ENCODE data around the gene ATF4.
A peak's percentile ranks its signal among the peaks of the same experiment; 100 is the strongest.

Gene ATF4

GRCh38 chr22:39527481-39527961 is 7.2 kb downstream of the ATF4 start:
- no peak for TF ChIP-seq POLR2A (IDR thresholded peaks at IDR 0.05; ENCODE audit: extremely low read depth, insufficient read length)
- H3K4me3 ChIP-seq (ENCODE audit: low read depth, low read length), result no peak overlapping the region

GRCh38 chr22:39528080-39528661 is 7.8 kb downstream of the ATF4 start:
- no peak for TF ChIP-seq MYC (IDR thresholded peaks at IDR 0.05; ENCODE audit: low read depth, low read length)
- no peak for DNase-seq (ENCODE audit: low read depth)
- no peak overlapping the region for H3K4me3 ChIP-seq (ENCODE audit: low read depth, low read length)

More at GRCh38 chr22:39527481-39527961, 7.2 kb downstream of the ATF4 start:
- no peak for DNase-seq (ENCODE audit: low read depth)

GRCh38 chr22:39528681-39529486 is 8.5 kb downstream of the ATF4 start:
- TF ChIP-seq CTCF (IDR thresholded peaks at IDR 0.05; ENCODE audit: low read depth, low read length) (peak; percentile 95), MAX (IDR thresholded peaks at IDR 0.05; ENCODE audit: low read depth, low read length) (no peak; the same call in 1 of the 2 replicates), MYC (IDR thresholded peaks at IDR 0.05; ENCODE audit: low read depth, low read length) (peak; percentile 71)
- peak overlapping the region; percentile 25 for H3K4me3 ChIP-seq (ENCODE audit: low read depth, low read length)
- peak; percentile 94 for DNase-seq (ENCODE audit: low read depth)

GRCh38 chr22:39529487-39529851 is 9.1 kb downstream of the ATF4 start:
- H3K4me3 ChIP-seq (ENCODE audit: low read depth, low read length), result no peak overlapping the region
- no peak for DNase-seq (ENCODE audit: low read depth)
- TF ChIP-seq MAX (IDR thresholded peaks at IDR 0.05; ENCODE audit: low read depth, low read length) (no peak), CTCF (IDR thresholded peaks at IDR 0.05; ENCODE audit: low read depth, low read length) (no peak), POLR2A (IDR thresholded peaks at IDR 0.05; ENCODE audit: extremely low read depth, insufficient read length) (no peak), MYC (IDR thresholded peaks at IDR 0.05; ENCODE audit: low read depth, low read length) (no peak)

GRCh38 chr22:39530116-39530515 is 9.8 kb downstream of the ATF4 start:
- no peak overlapping the region for H3K4me3 ChIP-seq (ENCODE audit: low read depth, low read length)
- TF ChIP-seq POLR2A (IDR thresholded peaks at IDR 0.05; ENCODE audit: extremely low read depth, insufficient read length) (no peak), MAX (IDR thresholded peaks at IDR 0.05; ENCODE audit: low read depth, low read length) (no peak), CTCF (IDR thresholded peaks at IDR 0.05; ENCODE audit: low read depth, low read length) (no peak), MYC (IDR thresholded peaks at IDR 0.05; ENCODE audit: low read depth, low read length) (no peak)
- no peak for DNase-seq (ENCODE audit: low read depth)

GRCh38 chr22:39530692-39531331 is 10.4 kb downstream of the ATF4 start:
- peak; percentile 76 for DNase-seq (ENCODE audit: low read depth)
- peak overlapping the region; percentile 91 for H3K4me3 ChIP-seq (ENCODE audit: low read depth, low read length)
- peak; percentile 8 for TF ChIP-seq CTCF (IDR thresholded peaks at IDR 0.05; ENCODE audit: low read depth, low read length)
- no peak for TF ChIP-seq POLR2A (IDR thresholded peaks at IDR 0.05; ENCODE audit: extremely low read depth, insufficient read length)

All from NB4 (cell line).